SK-N-SH (cell line): ENCODE measurements around the gene DMRT3. TPM values are rescaled to one million over a fixed set of nuclear protein-coding genes. Genes with fewer than 3 reads are reported as not detected.

ENCODE experiments used
- CTCF ChIA-PET: fragments of 300-600, 350-600 bp; formaldehyde crosslinking; extraction: SDS; loops from one replicate; lab custom pipeline; 2021; lab: Yijun Ruan, JAX
- POLR2A ChIA-PET: fragments of 350-600 bp; sonication (Branson Sonifier 250); formaldehyde crosslinking; extraction: SDS; loops from one replicate; lab custom pipeline; 2020; ENCODE audit warnings: antibody characterized with exemption, inconsistent platforms; lab: Yijun Ruan, JAX
- DNase-seq: peaks from one replicate; pipeline ENCODE4 v3.0.0; 2012
- H2AFZ ChIP-seq: fragments of 200-600 bp; sonication (generic); 2 replicates; pipeline ENCODE4 v1.8.1; 2016; ENCODE audit warnings: antibody characterized with exemption, mild to moderate bottlenecking, low read depth
- H3F3A ChIP-seq: fragments of 200-600 bp; sonication (generic); replicated peaks from 2 replicates; pipeline ENCODE3; 2016; ENCODE audit warnings: antibody characterized with exemption, mild to moderate bottlenecking; ENCODE audit not compliant: insufficient read depth
- H3K27ac ChIP-seq, 2 experiments: fragments of 200-500 bp in 1 of 2; fragments of 200-600 bp in 1 of 2; sonication (Bioruptor generic) in 1 of 2; sonication (generic), shearing (Covaris generic) in 1 of 2; 2 replicates each; pipeline versions ENCODE4 v1.5.1 to v1.6.1; 2014 to 2016; ENCODE audit warnings: low read depth in 2 of 2, inconsistent platforms in 1 of 2, low read length in 1 of 2, mild to moderate bottlenecking in 1 of 2, mixed read lengths in 1 of 2
- H3K27me3 ChIP-seq: fragments of 200-600 bp; sonication (generic), shearing (Covaris generic); 2 replicates; pipeline ENCODE4 v1.6.1; 2016; ENCODE audit warnings: mixed run types; ENCODE audit not compliant: insufficient read depth
- H3K36me3 ChIP-seq, 2 experiments: fragments of 200-500 bp in 1 of 2; fragments of 200-600 bp in 1 of 2; sonication (Bioruptor generic) in 1 of 2; sonication (generic) in 1 of 2; replicated peaks in 1 of 2; 2 replicates each; pipeline versions ENCODE3 to v1.5.1; 2014 to 2016; ENCODE audit warnings: low read length in 1 of 2, mild to moderate bottlenecking in 1 of 2; ENCODE audit not compliant: insufficient read depth in 2 of 2, control insufficient read depth in 1 of 2
- H3K4me1 ChIP-seq, 2 experiments: fragments of 200-500 bp in 1 of 2; fragments of 200-600 bp in 1 of 2; sonication (Bioruptor generic) in 1 of 2; sonication (generic), shearing (Covaris generic) in 1 of 2; 2 replicates each; pipeline versions ENCODE4 v1.5.1 to v1.6.1; 2014 to 2016; ENCODE audit warnings: low read depth in 1 of 2, low read length in 1 of 2, mixed run types in 1 of 2; ENCODE audit not compliant: insufficient read depth in 2 of 2, control insufficient read depth in 1 of 2
- H3K4me2 ChIP-seq: fragments of 200-600 bp; sonication (generic), shearing (Covaris generic); 2 replicates; pipeline ENCODE4 v1.6.1; 2017; ENCODE audit warnings: mixed run types
- H3K4me3 ChIP-seq, 2 experiments: fragments of 200-500 bp in 1 of 2; fragments of 200-600 bp in 1 of 2; sonication (Bioruptor generic) in 1 of 2; sonication (generic), shearing (Covaris generic) in 1 of 2; 2 replicates each; pipeline versions ENCODE4 v1.5.1 to v1.8.1; 2014 to 2016; ENCODE audit warnings: low read depth in 2 of 2, inconsistent platforms in 1 of 2, low read length in 1 of 2, mild to moderate bottlenecking in 1 of 2, mixed read lengths in 1 of 2, moderate library complexity in 1 of 2
- H3K79me2 ChIP-seq: fragments of 200-600 bp; sonication (generic); 2 replicates; pipeline ENCODE4 v1.8.1; 2017; ENCODE audit warnings: mild to moderate bottlenecking; ENCODE audit not compliant: insufficient read depth
- H3K9ac ChIP-seq: fragments of 200-600 bp; sonication (generic); 2 replicates; pipeline ENCODE4 v1.6.1; 2017; ENCODE audit warnings: mixed run types
- H3K9me2 ChIP-seq: fragments of 200-600 bp; sonication (generic); 2 replicates; pipeline ENCODE4 v1.6.1; 2017; ENCODE audit warnings: mixed run types
- H3K9me3 ChIP-seq: fragments of 200-600 bp; sonication (generic); 2 replicates; pipeline ENCODE4 v1.6.1; 2017; ENCODE audit warnings: mixed run types, mild to moderate bottlenecking, moderate library complexity
- H4K20me1 ChIP-seq: fragments of 200-600 bp; sonication (generic); 2 replicates; pipeline ENCODE4 v1.6.1; 2017; ENCODE audit warnings: mild to moderate bottlenecking, mixed run types; ENCODE audit not compliant: insufficient read depth
- CHD2 ChIP-seq: fragments of 150-350 bp; IDR thresholded peaks from 2 replicates; pipeline ENCODE4 v1.6.1; 2018; ENCODE audit warnings: low read length; ENCODE audit not compliant: partially characterized antibody
- EZH2phosphoT487 ChIP-seq: fragments of 200-600 bp; sonication (generic); IDR thresholded peaks from 2 replicates; pipeline ENCODE4 v1.6.1; 2017; ENCODE audit warnings: low read depth, mixed run types, mild to moderate bottlenecking, antibody characterized with exemption, moderate library complexity, borderline replicate concordance
- FOSL2 ChIP-seq: IDR thresholded peaks from 2 replicates; pipeline ENCODE4 v1.4.0; 2012; ENCODE audit warnings: low read depth, mild to moderate bottlenecking, moderate library complexity, borderline replicate concordance
- GABPA ChIP-seq: IDR thresholded peaks from 2 replicates; pipeline ENCODE4 v1.4.0; 2012; ENCODE audit warnings: low read depth, mild to moderate bottlenecking
- GATA2 ChIP-seq: sonication (generic); formaldehyde crosslinking; IDR thresholded peaks from 2 replicates; pipeline ENCODE4 v1.5.0; 2020; ENCODE audit warnings: mild to moderate bottlenecking, missing genetic modification reagents
- MEF2A ChIP-seq: IDR thresholded peaks from 2 replicates; pipeline ENCODE4 v1.4.0; 2012; ENCODE audit warnings: low read depth, borderline replicate concordance
- MXI1 ChIP-seq: IDR thresholded peaks from 2 replicates; pipeline ENCODE4 v1.6.1; 2012; ENCODE audit warnings: mild to moderate bottlenecking, low read depth, low read length, improper control_type of control experiment
- NRF1 ChIP-seq: IDR thresholded peaks from 2 replicates; pipeline ENCODE4 v1.6.1; 2012; ENCODE audit warnings: low read depth, mild to moderate bottlenecking, low read length
- RFX5 ChIP-seq: IDR thresholded peaks from 2 replicates; pipeline ENCODE4 v1.6.1; 2012; ENCODE audit warnings: mild to moderate bottlenecking, improper control_type of control experiment, low read length
- SIN3A ChIP-seq: IDR thresholded peaks from 2 replicates; pipeline ENCODE4 v1.6.1; 2012; ENCODE audit warnings: low read depth, mild to moderate bottlenecking, low read length, moderate library complexity, borderline replicate concordance
- TAF1 ChIP-seq: IDR thresholded peaks from 2 replicates; pipeline ENCODE4 v1.6.1; 2012; ENCODE audit warnings: low read depth, mild to moderate bottlenecking, low read length, moderate library complexity, borderline replicate concordance
- USF2 ChIP-seq: fragments of 150-350 bp; IDR thresholded peaks from 2 replicates; pipeline ENCODE4 v1.6.1; 2017; ENCODE audit warnings: antibody characterized with exemption, low read length, low read depth, borderline replicate concordance
- YY1 ChIP-seq: IDR thresholded peaks from 2 replicates; pipeline ENCODE4 v1.4.0; 2012; ENCODE audit warnings: low read depth, mild to moderate bottlenecking
- WGBS: methylation state at CpG from one replicate; pipeline ENCODE4 v1.1.6; 2017; ENCODE audit warnings: low lambda C conversion rate; 5-methylcytosine and 5-hydroxymethylcytosine counted together
- polyA plus RNA-seq, 3 experiments: library from polyadenylated mRNA; depleted of rRNA; stranded (reverse); fragments of >200 nt; gene quantifications; 2 replicates each; pipeline ENCODE4 v1.2.3, GENCODE V29; 2012
- TF ChIP-seq, protein P1 (sequence below): fragments of 200-600 bp; sonication (generic); IDR thresholded peaks from 2 replicates; pipeline ENCODE4 v1.6.1; 2017; ENCODE audit warnings: antibody characterized with exemption, mild to moderate bottlenecking, moderate library complexity
- TF ChIP-seq, protein P2 (sequence below): IDR thresholded peaks from 2 replicates; pipeline ENCODE4 v1.4.0; 2012; ENCODE audit warnings: low read depth
- TF ChIP-seq, protein P3 (sequence below): fragments of 150-350 bp; IDR thresholded peaks from 2 replicates; pipeline ENCODE4 v1.6.1; 2016; ENCODE audit warnings: mild to moderate bottlenecking, low read depth, low read length
- TF ChIP-seq, protein P4 (sequence below): IDR thresholded peaks from 2 replicates; pipeline ENCODE4 v1.6.1; 2012; ENCODE audit warnings: mild to moderate bottlenecking, low read depth, low read length, moderate library complexity

Gene DMRT3
- polyA plus RNA-seq, 1 of the 3 experiments (the other 2 are of a cell fraction) = not detected

DNA sequence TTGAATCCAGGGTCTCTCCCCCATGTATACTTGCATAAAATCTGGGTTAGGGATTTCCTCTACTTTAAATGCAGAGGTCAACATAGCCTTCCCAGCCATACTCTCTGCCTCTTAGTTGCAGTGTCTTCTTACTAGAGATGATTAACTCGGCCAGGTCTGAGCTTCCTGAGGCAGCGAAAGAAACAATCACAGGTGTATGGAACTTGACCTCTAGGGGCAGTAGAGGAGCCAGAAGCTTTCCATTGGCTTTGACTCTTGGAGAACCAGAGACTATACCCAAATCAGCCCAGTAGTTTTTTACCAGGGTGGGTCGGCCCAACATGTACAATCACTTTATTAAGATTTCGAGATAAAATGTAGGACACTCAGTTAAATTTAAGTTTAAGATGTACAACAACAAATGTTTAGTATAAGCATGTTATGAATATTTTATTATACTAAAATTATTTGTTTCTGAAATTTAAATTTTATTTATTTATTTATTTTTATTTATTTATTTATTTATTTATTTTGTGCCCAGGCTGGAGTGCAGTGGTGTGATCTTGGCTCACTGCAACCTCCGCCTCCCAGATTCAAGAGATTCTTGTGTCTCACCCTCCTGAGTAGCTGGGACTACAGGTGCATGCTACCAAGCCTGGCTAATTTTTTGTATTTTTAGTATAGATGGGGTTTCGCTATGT, 48.0 kb upstream of the DMRT3 start:
- no peaks in the 10 kb centered on the region for H3K9me3 ChIP-seq
- H3K9ac ChIP-seq = no peak overlapping the region
- H2AFZ ChIP-seq = no peak overlapping the region
- H3K4me3 ChIP-seq = peak overlapping the region in 1 of 2 experiments; percentile 38; a peak in 1 of 4 replicates
- peak; percentile 27 for DNase-seq
- H3K27ac ChIP-seq = no peak overlapping the region
- no peaks in the 10 kb centered on the region for H3F3A ChIP-seq
- 12% methylated on average over 6 of the region's 6 CpGs for WGBS
- CTCF ChIA-PET = interaction anchor here (0.7 to 2.6 kb wide), 13 partner anchors 10 to 458 kb away, joined by 3 to 19 read pairs (median 3); no protein-coding TSS in a partner anchor
- H3K4me2 ChIP-seq = no peak overlapping the region
- H3K36me3 ChIP-seq = no peaks in the 10 kb centered on the region
- H3K4me1 ChIP-seq = no peaks in the 10 kb centered on the region
- H3K9me2 ChIP-seq = no peaks in the 10 kb centered on the region
- no peak for TF ChIP-seq EZH2phosphoT487
- TF ChIP-seq, protein P1, sequence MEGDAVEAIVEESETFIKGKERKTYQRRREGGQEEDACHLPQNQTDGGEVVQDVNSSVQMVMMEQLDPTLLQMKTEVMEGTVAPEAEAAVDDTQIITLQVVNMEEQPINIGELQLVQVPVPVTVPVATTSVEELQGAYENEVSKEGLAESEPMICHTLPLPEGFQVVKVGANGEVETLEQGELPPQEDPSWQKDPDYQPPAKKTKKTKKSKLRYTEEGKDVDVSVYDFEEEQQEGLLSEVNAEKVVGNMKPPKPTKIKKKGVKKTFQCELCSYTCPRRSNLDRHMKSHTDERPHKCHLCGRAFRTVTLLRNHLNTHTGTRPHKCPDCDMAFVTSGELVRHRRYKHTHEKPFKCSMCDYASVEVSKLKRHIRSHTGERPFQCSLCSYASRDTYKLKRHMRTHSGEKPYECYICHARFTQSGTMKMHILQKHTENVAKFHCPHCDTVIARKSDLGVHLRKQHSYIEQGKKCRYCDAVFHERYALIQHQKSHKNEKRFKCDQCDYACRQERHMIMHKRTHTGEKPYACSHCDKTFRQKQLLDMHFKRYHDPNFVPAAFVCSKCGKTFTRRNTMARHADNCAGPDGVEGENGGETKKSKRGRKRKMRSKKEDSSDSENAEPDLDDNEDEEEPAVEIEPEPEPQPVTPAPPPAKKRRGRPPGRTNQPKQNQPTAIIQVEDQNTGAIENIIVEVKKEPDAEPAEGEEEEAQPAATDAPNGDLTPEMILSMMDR = peak; percentile 61
- TF ChIP-seq, all 33 proteins: peak for 1
- H3K27me3 ChIP-seq = peaks cover 17% of the 10 kb centered on the region; the same call in 1 of the 2 replicates
- no peaks in the 10 kb centered on the region for H3K79me2 ChIP-seq
- POLR2A ChIA-PET = interaction anchor here (0.5 kb wide), 1 partner anchor 503 kb away, joined by 3 read pairs; no protein-coding TSS in a partner anchor
- H4K20me1 ChIP-seq = no peaks in the 10 kb centered on the region

DNA sequence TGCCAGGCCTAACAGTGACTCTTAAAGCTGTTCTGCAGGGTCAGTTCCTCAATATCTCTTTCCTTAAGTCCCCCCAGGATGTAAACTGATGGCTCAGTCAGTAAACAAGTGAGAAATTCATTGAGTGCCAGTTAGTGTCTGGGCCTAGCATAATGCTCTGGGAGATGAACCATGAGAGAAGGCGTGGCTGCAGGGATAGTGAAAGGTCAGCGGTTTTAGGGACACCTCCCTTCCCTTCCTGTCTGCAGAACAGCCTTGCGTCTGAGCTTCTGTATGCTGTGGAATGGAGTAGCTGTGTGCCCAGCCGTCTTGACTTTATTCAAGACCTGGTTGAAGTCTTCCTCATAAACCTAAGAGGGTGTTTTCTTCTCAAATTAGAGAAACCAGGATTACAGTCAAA, 46.7 kb upstream of the DMRT3 start:
- Histone ChIP-seq H3K27me3 (peaks cover 16% of the 10 kb centered on the region; the same call in 1 of the 2 replicates), H3K27ac (no peak overlapping the region), H3F3A (no peaks in the 10 kb centered on the region), H4K20me1 (no peaks in the 10 kb centered on the region), H3K4me1 (no peaks in the 10 kb centered on the region), H3K79me2 (no peaks in the 10 kb centered on the region), H3K9ac (no peak overlapping the region), H2AFZ (no peak overlapping the region), H3K36me3 (no peaks in the 10 kb centered on the region), H3K9me3 (no peaks in the 10 kb centered on the region), H3K9me2 (no peaks in the 10 kb centered on the region), H3K4me3 (no peak overlapping the region), H3K4me2 (no peak overlapping the region)
- POLR2A ChIA-PET = no interaction called here
- CTCF ChIA-PET = interaction anchor here (1.1 kb wide), 1 partner anchor 15 kb away, joined by 4 read pairs; no protein-coding TSS in a partner anchor
- no peak for DNase-seq
- 6% methylated on average over 4 of the region's 4 CpGs for WGBS
- TF ChIP-seq YY1 (no peak), FOSL2 (no peak), GATA2 (CRISPR knock-in tag) (no peak), NRF1 (no peak), SIN3A (no peak), MXI1 (no peak), USF2 (no peak), CHD2 (no peak), GABPA (no peak), RFX5 (no peak), MEF2A (no peak), TAF1 (no peak)
- TF ChIP-seq, protein P2, sequence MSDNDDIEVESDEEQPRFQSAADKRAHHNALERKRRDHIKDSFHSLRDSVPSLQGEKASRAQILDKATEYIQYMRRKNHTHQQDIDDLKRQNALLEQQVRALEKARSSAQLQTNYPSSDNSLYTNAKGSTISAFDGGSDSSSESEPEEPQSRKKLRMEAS = no peak
- TF ChIP-seq, protein P3, sequence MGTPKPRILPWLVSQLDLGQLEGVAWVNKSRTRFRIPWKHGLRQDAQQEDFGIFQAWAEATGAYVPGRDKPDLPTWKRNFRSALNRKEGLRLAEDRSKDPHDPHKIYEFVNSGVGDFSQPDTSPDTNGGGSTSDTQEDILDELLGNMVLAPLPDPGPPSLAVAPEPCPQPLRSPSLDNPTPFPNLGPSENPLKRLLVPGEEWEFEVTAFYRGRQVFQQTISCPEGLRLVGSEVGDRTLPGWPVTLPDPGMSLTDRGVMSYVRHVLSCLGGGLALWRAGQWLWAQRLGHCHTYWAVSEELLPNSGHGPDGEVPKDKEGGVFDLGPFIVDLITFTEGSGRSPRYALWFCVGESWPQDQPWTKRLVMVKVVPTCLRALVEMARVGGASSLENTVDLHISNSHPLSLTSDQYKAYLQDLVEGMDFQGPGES = no peak
- TF ChIP-seq, protein P4, sequence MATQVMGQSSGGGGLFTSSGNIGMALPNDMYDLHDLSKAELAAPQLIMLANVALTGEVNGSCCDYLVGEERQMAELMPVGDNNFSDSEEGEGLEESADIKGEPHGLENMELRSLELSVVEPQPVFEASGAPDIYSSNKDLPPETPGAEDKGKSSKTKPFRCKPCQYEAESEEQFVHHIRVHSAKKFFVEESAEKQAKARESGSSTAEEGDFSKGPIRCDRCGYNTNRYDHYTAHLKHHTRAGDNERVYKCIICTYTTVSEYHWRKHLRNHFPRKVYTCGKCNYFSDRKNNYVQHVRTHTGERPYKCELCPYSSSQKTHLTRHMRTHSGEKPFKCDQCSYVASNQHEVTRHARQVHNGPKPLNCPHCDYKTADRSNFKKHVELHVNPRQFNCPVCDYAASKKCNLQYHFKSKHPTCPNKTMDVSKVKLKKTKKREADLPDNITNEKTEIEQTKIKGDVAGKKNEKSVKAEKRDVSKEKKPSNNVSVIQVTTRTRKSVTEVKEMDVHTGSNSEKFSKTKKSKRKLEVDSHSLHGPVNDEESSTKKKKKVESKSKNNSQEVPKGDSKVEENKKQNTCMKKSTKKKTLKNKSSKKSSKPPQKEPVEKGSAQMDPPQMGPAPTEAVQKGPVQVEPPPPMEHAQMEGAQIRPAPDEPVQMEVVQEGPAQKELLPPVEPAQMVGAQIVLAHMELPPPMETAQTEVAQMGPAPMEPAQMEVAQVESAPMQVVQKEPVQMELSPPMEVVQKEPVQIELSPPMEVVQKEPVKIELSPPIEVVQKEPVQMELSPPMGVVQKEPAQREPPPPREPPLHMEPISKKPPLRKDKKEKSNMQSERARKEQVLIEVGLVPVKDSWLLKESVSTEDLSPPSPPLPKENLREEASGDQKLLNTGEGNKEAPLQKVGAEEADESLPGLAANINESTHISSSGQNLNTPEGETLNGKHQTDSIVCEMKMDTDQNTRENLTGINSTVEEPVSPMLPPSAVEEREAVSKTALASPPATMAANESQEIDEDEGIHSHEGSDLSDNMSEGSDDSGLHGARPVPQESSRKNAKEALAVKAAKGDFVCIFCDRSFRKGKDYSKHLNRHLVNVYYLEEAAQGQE = no peak
